ENCODE data around the gene ZNF784.

DNA sequence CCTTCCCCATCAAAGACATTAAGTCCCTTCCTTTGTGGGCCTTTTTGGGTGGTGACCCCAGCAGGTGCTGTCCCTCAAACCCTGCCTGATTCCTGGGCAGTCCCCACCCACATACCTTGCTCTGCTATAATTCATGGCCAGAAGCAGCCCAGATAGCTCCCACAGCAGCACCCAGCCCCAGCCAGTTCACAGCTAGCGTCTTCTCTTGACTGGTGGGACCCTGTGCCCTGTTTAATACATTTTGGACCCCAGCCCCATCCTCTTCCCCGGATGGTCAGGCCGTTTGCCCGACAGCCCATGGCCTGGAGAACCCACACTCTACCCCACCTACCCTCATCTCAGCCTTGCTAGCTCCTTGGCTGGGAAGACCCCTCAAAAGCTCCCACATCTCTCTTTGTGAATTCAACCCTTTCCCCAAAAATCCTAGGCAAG lies 25.8 kb upstream of the ZNF784 start:
- TF ChIP-seq, protein P1, sequence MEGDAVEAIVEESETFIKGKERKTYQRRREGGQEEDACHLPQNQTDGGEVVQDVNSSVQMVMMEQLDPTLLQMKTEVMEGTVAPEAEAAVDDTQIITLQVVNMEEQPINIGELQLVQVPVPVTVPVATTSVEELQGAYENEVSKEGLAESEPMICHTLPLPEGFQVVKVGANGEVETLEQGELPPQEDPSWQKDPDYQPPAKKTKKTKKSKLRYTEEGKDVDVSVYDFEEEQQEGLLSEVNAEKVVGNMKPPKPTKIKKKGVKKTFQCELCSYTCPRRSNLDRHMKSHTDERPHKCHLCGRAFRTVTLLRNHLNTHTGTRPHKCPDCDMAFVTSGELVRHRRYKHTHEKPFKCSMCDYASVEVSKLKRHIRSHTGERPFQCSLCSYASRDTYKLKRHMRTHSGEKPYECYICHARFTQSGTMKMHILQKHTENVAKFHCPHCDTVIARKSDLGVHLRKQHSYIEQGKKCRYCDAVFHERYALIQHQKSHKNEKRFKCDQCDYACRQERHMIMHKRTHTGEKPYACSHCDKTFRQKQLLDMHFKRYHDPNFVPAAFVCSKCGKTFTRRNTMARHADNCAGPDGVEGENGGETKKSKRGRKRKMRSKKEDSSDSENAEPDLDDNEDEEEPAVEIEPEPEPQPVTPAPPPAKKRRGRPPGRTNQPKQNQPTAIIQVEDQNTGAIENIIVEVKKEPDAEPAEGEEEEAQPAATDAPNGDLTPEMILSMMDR (tag by site-specific recombination; IDR thresholded peaks at IDR 0.05) = no peak
- TF ChIP-seq ZNF174 (tag by site-specific recombination; IDR thresholded peaks at IDR 0.05) (no peak), GFI1B (tag by site-specific recombination; IDR thresholded peaks at IDR 0.05) (no peak)
- TF ChIP-seq, protein P2, sequence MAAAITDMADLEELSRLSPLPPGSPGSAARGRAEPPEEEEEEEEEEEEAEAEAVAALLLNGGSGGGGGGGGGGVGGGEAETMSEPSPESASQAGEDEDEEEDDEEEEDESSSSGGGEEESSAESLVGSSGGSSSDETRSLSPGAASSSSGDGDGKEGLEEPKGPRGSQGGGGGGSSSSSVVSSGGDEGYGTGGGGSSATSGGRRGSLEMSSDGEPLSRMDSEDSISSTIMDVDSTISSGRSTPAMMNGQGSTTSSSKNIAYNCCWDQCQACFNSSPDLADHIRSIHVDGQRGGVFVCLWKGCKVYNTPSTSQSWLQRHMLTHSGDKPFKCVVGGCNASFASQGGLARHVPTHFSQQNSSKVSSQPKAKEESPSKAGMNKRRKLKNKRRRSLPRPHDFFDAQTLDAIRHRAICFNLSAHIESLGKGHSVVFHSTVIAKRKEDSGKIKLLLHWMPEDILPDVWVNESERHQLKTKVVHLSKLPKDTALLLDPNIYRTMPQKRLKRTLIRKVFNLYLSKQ (tag by site-specific recombination; IDR thresholded peaks at IDR 0.05; ENCODE audit: borderline replicate concordance) = no peak
- TF ChIP-seq, protein P3, sequence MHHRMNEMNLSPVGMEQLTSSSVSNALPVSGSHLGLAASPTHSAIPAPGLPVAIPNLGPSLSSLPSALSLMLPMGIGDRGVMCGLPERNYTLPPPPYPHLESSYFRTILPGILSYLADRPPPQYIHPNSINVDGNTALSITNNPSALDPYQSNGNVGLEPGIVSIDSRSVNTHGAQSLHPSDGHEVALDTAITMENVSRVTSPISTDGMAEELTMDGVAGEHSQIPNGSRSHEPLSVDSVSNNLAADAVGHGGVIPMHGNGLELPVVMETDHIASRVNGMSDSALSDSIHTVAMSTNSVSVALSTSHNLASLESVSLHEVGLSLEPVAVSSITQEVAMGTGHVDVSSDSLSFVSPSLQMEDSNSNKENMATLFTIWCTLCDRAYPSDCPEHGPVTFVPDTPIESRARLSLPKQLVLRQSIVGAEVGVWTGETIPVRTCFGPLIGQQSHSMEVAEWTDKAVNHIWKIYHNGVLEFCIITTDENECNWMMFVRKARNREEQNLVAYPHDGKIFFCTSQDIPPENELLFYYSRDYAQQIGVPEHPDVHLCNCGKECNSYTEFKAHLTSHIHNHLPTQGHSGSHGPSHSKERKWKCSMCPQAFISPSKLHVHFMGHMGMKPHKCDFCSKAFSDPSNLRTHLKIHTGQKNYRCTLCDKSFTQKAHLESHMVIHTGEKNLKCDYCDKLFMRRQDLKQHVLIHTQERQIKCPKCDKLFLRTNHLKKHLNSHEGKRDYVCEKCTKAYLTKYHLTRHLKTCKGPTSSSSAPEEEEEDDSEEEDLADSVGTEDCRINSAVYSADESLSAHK (tag by site-specific recombination; IDR thresholded peaks at IDR 0.05) = no peak
- TF ChIP-seq, protein P4, sequence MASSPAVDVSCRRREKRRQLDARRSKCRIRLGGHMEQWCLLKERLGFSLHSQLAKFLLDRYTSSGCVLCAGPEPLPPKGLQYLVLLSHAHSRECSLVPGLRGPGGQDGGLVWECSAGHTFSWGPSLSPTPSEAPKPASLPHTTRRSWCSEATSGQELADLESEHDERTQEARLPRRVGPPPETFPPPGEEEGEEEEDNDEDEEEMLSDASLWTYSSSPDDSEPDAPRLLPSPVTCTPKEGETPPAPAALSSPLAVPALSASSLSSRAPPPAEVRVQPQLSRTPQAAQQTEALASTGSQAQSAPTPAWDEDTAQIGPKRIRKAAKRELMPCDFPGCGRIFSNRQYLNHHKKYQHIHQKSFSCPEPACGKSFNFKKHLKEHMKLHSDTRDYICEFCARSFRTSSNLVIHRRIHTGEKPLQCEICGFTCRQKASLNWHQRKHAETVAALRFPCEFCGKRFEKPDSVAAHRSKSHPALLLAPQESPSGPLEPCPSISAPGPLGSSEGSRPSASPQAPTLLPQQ (tag by site-specific recombination; IDR thresholded peaks at IDR 0.05) = no peak
